ENCODE results near the gene C12orf75.

The C12orf75 gene

DNA sequence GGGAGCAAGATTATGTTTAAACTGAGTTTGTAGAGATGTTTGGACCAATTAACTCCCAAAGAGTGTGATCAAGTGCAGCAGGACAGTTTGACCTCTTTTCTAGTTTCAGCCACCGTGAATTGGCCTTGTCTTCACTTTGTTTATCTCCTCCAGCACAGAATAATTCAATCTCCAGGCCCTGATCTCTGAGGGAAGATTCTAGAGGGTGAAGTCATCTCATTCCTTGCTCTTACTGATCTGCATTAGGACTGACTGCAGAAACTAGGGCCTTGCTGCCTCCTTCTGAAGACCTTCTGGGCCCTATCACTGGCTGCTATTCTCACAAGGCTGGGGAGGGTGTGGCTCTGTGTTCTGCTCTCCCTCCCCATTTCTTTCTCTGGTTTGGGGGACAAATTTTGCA, 29.4 kb downstream of the C12orf75 start:
- no peak overlapping the region for H3K4me3 ChIP-seq (ENCODE audit: low read depth, low read length)
- TF ChIP-seq, protein P1, sequence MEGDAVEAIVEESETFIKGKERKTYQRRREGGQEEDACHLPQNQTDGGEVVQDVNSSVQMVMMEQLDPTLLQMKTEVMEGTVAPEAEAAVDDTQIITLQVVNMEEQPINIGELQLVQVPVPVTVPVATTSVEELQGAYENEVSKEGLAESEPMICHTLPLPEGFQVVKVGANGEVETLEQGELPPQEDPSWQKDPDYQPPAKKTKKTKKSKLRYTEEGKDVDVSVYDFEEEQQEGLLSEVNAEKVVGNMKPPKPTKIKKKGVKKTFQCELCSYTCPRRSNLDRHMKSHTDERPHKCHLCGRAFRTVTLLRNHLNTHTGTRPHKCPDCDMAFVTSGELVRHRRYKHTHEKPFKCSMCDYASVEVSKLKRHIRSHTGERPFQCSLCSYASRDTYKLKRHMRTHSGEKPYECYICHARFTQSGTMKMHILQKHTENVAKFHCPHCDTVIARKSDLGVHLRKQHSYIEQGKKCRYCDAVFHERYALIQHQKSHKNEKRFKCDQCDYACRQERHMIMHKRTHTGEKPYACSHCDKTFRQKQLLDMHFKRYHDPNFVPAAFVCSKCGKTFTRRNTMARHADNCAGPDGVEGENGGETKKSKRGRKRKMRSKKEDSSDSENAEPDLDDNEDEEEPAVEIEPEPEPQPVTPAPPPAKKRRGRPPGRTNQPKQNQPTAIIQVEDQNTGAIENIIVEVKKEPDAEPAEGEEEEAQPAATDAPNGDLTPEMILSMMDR (conservative IDR thresholded peaks at IDR 0.05; ENCODE audit: low read depth, low read length), result no peak
- peak; percentile 26 for DNase-seq (ENCODE audit: low read depth)

DNA sequence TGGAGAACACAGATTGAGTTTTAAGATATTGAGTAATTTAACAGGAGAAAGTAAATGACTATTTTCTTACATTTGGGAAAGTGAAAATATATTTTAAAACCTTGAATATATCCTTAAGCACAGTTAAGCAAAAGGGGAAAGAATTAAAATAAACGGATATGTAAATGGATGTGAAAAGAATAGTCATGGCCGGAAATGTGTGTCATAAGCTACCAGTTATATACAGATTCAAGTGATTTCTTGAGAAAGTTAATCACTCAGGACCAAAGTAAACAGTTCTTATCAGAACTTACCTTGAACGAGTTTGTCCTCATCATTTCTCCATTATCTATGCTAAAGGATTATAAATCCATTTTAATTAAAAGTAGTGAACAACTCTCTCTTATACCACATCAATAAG, 33.4 kb downstream of the C12orf75 start:
- H3K4me3 ChIP-seq (ENCODE audit: low read depth, low read length), result no peak overlapping the region
- TF ChIP-seq, protein P1 (conservative IDR thresholded peaks at IDR 0.05; ENCODE audit: low read depth, low read length), result no peak
- no peak for DNase-seq (ENCODE audit: low read depth)

DNA sequence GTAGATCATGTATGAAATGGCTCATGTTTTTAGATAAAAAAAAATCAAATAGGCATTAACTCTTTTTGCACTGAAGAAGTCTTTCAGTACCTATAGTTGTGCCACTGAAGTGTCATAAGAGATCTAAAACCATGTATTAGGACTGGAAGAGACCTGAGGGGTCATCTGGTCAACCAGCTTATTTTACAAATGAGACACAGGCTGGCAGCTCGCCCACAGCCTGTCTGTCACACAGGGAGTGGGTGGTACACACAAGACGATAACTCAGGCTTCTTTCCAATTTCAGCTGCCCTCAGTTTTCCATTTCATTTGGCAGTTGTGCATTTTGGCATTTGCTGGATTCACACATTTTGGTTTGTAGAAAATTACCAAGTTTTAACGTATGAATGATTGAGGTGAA, 34.7 kb downstream of the C12orf75 start:
- no peak for DNase-seq (ENCODE audit: low read depth)
- TF ChIP-seq, protein P1 (conservative IDR thresholded peaks at IDR 0.05; ENCODE audit: low read depth, low read length), result no peak
- no peak overlapping the region for H3K4me3 ChIP-seq (ENCODE audit: low read depth, low read length)

DNA sequence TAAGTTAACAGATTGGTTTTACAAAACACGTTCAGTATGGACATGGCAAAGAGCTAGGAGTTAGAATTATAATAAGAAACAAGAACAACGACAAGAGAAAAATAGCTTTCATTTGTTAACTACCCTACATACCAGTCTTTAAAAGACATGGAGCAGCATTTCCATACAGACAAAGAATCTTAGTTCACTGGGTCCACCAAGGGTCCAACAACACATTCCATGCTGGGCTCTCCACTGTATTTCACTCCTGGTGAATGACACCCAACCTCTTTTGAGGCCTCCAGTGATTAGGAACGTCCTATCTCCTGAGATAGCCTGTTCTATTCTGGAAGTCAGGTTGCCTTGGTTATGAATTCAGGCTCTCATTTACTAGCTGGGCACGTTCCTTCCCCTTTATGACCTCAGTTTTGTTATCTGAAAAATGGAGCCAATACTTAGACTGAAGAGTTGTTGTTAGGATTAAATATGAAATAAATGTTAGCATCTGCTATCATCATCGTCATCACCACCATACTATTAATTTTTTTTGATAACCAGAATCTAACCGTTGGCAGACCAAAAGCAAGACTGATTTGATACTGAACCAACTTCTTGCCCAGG, 37.7 kb downstream of the C12orf75 start:
- no peak overlapping the region for H3K4me3 ChIP-seq (ENCODE audit: low read depth, low read length)
- TF ChIP-seq, protein P1 (conservative IDR thresholded peaks at IDR 0.05; ENCODE audit: low read depth, low read length), result no peak
- no peak for DNase-seq (ENCODE audit: low read depth)

DNA sequence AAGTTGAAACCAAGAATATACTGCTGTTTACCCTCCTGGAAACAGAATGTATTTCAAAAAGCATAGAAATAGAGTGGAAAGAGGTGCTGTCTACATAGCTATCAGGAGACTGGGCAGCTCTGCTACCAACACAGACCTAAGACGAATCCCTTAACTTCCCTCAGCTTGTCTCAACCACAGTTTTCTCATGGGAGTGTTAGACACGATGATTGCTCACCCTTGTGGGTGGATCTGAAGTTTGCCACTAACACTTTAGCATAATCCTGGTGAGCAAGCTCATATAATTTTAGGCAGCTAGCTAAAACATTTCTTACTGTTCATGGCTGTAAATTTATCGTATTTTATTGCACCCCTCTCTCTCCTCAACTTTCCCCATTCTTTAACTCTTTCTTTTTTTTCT, 38.5 kb downstream of the C12orf75 start:
- TF ChIP-seq, protein P1 (conservative IDR thresholded peaks at IDR 0.05; ENCODE audit: low read depth, low read length), result peak; percentile 56
- peak; percentile 81 for DNase-seq (ENCODE audit: low read depth)

DNA sequence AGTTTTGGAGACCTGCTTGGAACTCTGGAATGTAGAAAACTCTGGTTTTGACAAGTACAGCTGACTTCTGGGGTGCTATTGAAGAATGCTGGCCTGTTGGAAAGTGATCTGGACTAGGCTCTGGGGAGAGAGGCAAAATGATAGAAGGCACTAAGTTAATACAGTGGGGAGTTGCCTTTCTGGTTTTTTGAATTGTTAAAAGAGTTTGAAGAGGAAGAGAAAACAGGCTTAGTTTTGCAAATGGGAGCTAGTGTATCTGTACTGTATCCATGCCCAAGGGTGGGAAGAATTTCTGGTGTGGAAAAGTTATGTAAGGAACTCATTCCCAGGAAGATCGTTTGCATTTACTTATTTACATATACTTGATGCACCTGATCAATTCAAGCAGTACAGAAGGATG, 43.8 kb downstream of the C12orf75 start:
- no peak for DNase-seq (ENCODE audit: low read depth)
- H3K4me3 ChIP-seq (ENCODE audit: low read depth, low read length), result no peak overlapping the region
- TF ChIP-seq, protein P1 (conservative IDR thresholded peaks at IDR 0.05; ENCODE audit: low read depth, low read length), result no peak

More for the DNA sequence above, 38.5 kb downstream of the C12orf75 start:
- no peak overlapping the region for H3K4me3 ChIP-seq (ENCODE audit: low read depth, low read length)

DNA sequence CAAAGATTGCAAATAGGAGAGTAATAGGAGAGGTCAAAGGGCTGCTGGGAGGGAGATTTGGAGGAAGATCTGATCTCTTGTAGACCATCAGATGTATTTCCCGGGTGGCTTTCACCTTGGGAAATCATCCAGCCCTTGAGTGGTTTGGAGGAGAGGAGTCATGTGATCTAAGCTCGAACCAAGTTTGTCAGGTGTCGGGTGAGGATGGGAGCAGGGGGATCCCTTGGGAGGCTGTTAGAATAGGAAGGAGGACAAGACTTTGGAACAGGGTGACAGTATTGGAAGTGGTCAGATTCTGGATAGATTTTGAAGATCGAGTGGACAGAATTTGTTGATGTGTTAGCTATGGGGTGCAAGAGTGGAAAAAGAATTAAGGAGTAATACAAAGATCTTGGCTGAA, 46.6 kb downstream of the C12orf75 start:
- TF ChIP-seq, protein P1 (conservative IDR thresholded peaks at IDR 0.05; ENCODE audit: low read depth, low read length), result no peak

More for the DNA sequence above, 46.6 kb downstream of the C12orf75 start:
- no peak for DNase-seq (ENCODE audit: low read depth)
- no peak overlapping the region for H3K4me3 ChIP-seq (ENCODE audit: low read depth, low read length)

All from choroid plexus epithelial cell (primary cell).